K562 (cell line): ENCODE data around the gene HLA-DMB. TPM values are rescaled to one million over a fixed set of nuclear protein-coding genes. Genes with fewer than 3 reads are reported as not detected.

Experiments used
- ETV5 ChIP-seq: sonication (generic); formaldehyde crosslinking; IDR thresholded peaks from 2 replicates; pipeline ENCODE4 v1.4.0; 2020; ENCODE audit warnings: low read depth, mild to moderate bottlenecking, missing genetic modification reagents
- GTF2A2 ChIP-seq: IDR thresholded peaks from 2 replicates; pipeline ENCODE4 v1.6.1; 2016; ENCODE audit warnings: mild to moderate bottlenecking, missing genetic modification characterization, missing compliant biosample characterization
- HMGN3 ChIP-seq: IDR thresholded peaks from 2 replicates; pipeline ENCODE4 v1.6.1; 2011; ENCODE audit warnings: borderline replicate concordance, low read depth, mild to moderate bottlenecking, mixed read lengths, low read length; ENCODE audit not compliant: insufficient read length; ENCODE audit errors: extremely low read depth
- LCOR ChIP-seq: sonication (generic); formaldehyde crosslinking; IDR thresholded peaks from 2 replicates; pipeline ENCODE4 v1.8.0; 2022; ENCODE audit warnings: mild to moderate bottlenecking, missing genetic modification reagents
- PHB2 ChIP-seq: fragments of 450-650 bp; IDR thresholded peaks from 2 replicates; pipeline ENCODE4 v1.6.1; 2017; ENCODE audit warnings: low read depth
- RB1 ChIP-seq: fragments of 450-650 bp; IDR thresholded peaks from 2 replicates; pipeline ENCODE4 v1.6.1; 2017; ENCODE audit warnings: low read depth, mild to moderate bottlenecking
- RBBP5 ChIP-seq: fragments of 200-600 bp; sonication (generic); IDR thresholded peaks from 2 replicates; pipeline ENCODE4 v1.6.1; 2012; ENCODE audit warnings: borderline replicate concordance, mild to moderate bottlenecking, low read length, control low read depth, inconsistent platforms; ENCODE audit not compliant: insufficient read depth, poor library complexity, severe bottlenecking
- TAF1 ChIP-seq: IDR thresholded peaks from 2 replicates; pipeline ENCODE4 v1.6.1; 2011; ENCODE audit warnings: mild to moderate bottlenecking, low read length, moderate library complexity; ENCODE audit not compliant: insufficient read depth, control insufficient read depth, severe bottlenecking; ENCODE audit errors: extremely low read depth
- TCFL5 ChIP-seq: fragments of 250-450 bp; sonication (Bioruptor Pico); conservative IDR thresholded peaks from 2 replicates; pipeline ENCODE4 v1.6.1; 2021; ENCODE audit warnings: mild to moderate bottlenecking, moderate library complexity, matching md5 sums
- ZC3H4 ChIP-seq: sonication (generic); formaldehyde crosslinking; IDR thresholded peaks from 2 replicates; pipeline ENCODE4 v1.9.0; 2021; ENCODE audit warnings: missing genetic modification reagents, borderline replicate concordance
- ZC3H8 ChIP-seq: fragments of 450-650 bp; IDR thresholded peaks from 2 replicates; pipeline ENCODE4 v1.6.1; 2017
- ZNF174 ChIP-seq: fragments of 250-450 bp; sonication (Bioruptor Pico); IDR thresholded peaks from 2 replicates; pipeline ENCODE4 v1.4.0; 2020; ENCODE audit warnings: mild to moderate bottlenecking
- ZNF41 ChIP-seq: fragments of 250-450 bp; sonication (Bioruptor Pico); conservative IDR thresholded peaks from 2 replicates; pipeline ENCODE4 v1.4.0; 2020; ENCODE audit warnings: mild to moderate bottlenecking
- ZNF436 ChIP-seq: fragments of 250-450, 450-650 bp; sonication (Bioruptor Pico); formaldehyde crosslinking; IDR thresholded peaks from 2 replicates; pipeline ENCODE4 v1.7.0; 2020; ENCODE audit warnings: mild to moderate bottlenecking
- polyA plus RNA-seq, 8 experiments: library from polyadenylated mRNA; depleted of rRNA in 4 of 8; stranded (reverse) in 5 of 8; unstranded in 3 of 8; fragments of >200 nt; fragmentation: Nextera tagmentation in 2 of 8; fragmentation: Illumina TruSeq in 1 of 8; extraction: Ambion mirVana in 2 of 8; extraction: Trizol in 1 of 8; gene quantifications; 2 replicates each; pipeline versions ENCODE4 v1.2.1 to v1.2.3, GENCODE V29; 2011 to 2014; ENCODE audit warnings: inconsistent platforms in 1 of 8, missing spikeins in 1 of 8
- total RNA-seq, 7 experiments: library from RNA; depleted of rRNA in 6 of 7; stranded (reverse); fragments of >200 nt in 6 of 7; fragmentation: Illumina TruSeq in 2 of 7; extraction: Trizol in 2 of 7; gene quantifications; 2 replicates each; pipeline versions ENCODE4 v1.2.1 to v1.2.3, GENCODE V29; 2011 to 2021; ENCODE audit warnings: low replicate concordance in 1 of 7
- TF ChIP-seq, protein P1 (sequence below), 2 experiments: fragments of 450-650 bp; formaldehyde crosslinking in 1 of 2; IDR thresholded peaks; 2 replicates each; pipeline versions ENCODE4 v1.4.0 to v1.6.1; 2014 to 2020; ENCODE audit warnings: mild to moderate bottlenecking in 2 of 2, borderline replicate concordance in 1 of 2, low read depth in 1 of 2
- TF ChIP-seq, protein P2 (sequence below): fragments of 450-650 bp; formaldehyde crosslinking; conservative IDR thresholded peaks from 2 replicates; pipeline ENCODE4 v1.4.0; 2022; ENCODE audit warnings: mild to moderate bottlenecking, missing genetic modification characterization
- TF ChIP-seq, protein P3 (sequence below): sonication (generic); formaldehyde crosslinking; IDR thresholded peaks from 2 replicates; pipeline ENCODE4 v1.8.0; 2022; ENCODE audit warnings: mild to moderate bottlenecking, missing genetic modification reagents

Gene HLA-DMB
- total and polyA plus RNA-seq, 9 of the 15 experiments (the other 6 are each of a cell fraction or from before 2014, with no cell fraction given), result 0.38 TPM; not detected in 8

DNA sequence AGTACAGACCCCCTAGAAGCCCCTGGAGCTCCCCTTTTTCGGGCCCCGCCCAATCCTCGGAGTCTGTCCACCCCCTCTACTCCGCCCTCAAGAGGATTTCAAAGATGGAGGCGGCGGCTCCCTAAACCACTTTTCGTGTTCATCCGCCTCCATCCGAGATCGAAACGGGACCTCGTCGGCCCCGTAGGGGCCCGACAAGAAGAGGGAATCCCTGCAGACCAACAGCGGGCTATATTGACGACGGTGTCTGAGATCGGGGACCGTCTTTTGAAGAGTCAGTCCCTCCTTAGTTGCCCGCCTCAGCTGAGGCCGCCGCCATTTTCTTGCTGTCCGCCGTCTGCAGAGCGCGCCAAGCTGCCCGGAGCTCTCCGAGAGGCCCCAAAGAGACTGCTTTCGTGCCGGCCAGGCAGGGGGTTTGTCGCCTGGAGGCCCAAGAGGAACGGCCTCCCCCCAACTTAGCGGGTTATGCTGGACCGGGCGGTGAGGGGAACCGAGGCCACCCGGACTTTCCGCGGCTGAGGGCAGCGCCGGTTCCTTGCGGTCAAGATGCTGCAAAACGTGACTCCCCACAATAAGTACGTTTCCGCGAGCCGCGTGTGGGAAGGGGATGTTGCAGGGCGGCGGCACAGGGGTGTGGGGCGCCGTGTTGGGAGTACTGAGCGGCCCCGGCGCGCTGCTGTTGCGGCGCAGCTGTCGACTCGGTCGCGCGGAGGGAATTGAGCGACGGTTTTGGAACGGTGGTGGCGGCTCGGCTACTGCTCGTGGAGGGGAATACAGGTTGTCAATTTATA is 31.7 kb upstream of the HLA-DMB start (continued):
- TF ChIP-seq, protein P1, sequence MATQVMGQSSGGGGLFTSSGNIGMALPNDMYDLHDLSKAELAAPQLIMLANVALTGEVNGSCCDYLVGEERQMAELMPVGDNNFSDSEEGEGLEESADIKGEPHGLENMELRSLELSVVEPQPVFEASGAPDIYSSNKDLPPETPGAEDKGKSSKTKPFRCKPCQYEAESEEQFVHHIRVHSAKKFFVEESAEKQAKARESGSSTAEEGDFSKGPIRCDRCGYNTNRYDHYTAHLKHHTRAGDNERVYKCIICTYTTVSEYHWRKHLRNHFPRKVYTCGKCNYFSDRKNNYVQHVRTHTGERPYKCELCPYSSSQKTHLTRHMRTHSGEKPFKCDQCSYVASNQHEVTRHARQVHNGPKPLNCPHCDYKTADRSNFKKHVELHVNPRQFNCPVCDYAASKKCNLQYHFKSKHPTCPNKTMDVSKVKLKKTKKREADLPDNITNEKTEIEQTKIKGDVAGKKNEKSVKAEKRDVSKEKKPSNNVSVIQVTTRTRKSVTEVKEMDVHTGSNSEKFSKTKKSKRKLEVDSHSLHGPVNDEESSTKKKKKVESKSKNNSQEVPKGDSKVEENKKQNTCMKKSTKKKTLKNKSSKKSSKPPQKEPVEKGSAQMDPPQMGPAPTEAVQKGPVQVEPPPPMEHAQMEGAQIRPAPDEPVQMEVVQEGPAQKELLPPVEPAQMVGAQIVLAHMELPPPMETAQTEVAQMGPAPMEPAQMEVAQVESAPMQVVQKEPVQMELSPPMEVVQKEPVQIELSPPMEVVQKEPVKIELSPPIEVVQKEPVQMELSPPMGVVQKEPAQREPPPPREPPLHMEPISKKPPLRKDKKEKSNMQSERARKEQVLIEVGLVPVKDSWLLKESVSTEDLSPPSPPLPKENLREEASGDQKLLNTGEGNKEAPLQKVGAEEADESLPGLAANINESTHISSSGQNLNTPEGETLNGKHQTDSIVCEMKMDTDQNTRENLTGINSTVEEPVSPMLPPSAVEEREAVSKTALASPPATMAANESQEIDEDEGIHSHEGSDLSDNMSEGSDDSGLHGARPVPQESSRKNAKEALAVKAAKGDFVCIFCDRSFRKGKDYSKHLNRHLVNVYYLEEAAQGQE (IDR thresholded peaks at IDR 0.05; ENCODE audit: borderline replicate concordance), result no peak
- TF ChIP-seq, protein P1 (CRISPR knock-in tag; IDR thresholded peaks at IDR 0.05; ENCODE audit: low read depth), result no peak
- peak; percentile 99 for TF ChIP-seq RBBP5
- TF ChIP-seq ETV5 (CRISPR knock-in tag), result peak; percentile 34; the same call in 1 of the 2 replicates
- TF ChIP-seq, protein P2, sequence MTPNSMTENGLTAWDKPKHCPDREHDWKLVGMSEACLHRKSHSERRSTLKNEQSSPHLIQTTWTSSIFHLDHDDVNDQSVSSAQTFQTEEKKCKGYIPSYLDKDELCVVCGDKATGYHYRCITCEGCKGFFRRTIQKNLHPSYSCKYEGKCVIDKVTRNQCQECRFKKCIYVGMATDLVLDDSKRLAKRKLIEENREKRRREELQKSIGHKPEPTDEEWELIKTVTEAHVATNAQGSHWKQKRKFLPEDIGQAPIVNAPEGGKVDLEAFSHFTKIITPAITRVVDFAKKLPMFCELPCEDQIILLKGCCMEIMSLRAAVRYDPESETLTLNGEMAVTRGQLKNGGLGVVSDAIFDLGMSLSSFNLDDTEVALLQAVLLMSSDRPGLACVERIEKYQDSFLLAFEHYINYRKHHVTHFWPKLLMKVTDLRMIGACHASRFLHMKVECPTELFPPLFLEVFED (CRISPR knock-in tag), result 0 out of 2 replicates have a peak, but pooled peaks have one; percentile 2
- TF ChIP-seq ZC3H4 (CRISPR knock-in tag), result peak; percentile 98
- TF ChIP-seq GTF2A2, result peak; percentile 89
- TF ChIP-seq ZNF174 (CRISPR knock-in tag), result no peak
- TF ChIP-seq, protein P3, sequence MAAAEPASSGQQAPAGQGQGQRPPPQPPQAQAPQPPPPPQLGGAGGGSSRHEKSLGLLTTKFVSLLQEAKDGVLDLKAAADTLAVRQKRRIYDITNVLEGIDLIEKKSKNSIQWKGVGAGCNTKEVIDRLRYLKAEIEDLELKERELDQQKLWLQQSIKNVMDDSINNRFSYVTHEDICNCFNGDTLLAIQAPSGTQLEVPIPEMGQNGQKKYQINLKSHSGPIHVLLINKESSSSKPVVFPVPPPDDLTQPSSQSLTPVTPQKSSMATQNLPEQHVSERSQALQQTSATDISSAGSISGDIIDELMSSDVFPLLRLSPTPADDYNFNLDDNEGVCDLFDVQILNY (CRISPR knock-in tag), result peak; percentile 66; the same call in 1 of the 2 replicates
- TF ChIP-seq ZC3H8, result no peak
- no peak for TF ChIP-seq ZNF41 (CRISPR knock-in tag)
- TF ChIP-seq LCOR (CRISPR knock-in tag), result peak; percentile 4
- peak; percentile 53 for TF ChIP-seq RB1
- TF ChIP-seq HMGN3, result peak; percentile 25
- no peak for TF ChIP-seq TAF1
- 0 out of 2 replicates have a peak, but pooled peaks have one; percentile 1 for TF ChIP-seq TCFL5 (CRISPR knock-in tag)
- TF ChIP-seq ZNF436 (CRISPR knock-in tag), result 0 out of 2 replicates have a peak, but pooled peaks have one; percentile 1
- TF ChIP-seq PHB2, result no peak
